PC-9 (cell line): ENCODE data around the gene ARHGEF12.

Experiments
- EZH2 ChIP-seq: fragments of 200-600 bp; sonication (generic); IDR thresholded peaks from 2 replicates; pipeline ENCODE4 v1.8.0; 2017; ENCODE audit warnings: antibody characterized with exemption, low read depth
- TF ChIP-seq, protein P1 (sequence below): fragments of 200-600 bp; sonication (generic); conservative IDR thresholded peaks from 2 replicates; pipeline ENCODE4 v1.6.1; 2017; ENCODE audit warnings: mixed run types, antibody characterized with exemption, mild to moderate bottlenecking, moderate library complexity

DNA sequence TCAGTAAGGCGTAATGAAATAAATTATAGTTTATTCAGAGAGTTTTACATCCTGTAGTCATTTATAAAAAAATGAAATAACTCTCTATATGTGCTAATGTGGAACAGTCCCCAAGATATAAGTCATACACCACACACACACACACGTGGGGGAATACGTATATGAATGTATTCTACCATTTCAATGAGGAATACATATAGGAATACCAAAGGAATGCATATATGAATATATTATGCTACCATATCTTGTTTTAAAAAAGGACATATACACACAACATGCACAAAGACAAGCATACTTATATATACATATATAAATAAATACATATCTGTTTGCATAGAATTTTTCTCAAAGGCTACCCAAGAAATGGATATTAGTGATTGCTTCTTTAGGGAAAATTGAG lies 135.8 kb downstream of the ARHGEF12 start:
- TF ChIP-seq, protein P1, sequence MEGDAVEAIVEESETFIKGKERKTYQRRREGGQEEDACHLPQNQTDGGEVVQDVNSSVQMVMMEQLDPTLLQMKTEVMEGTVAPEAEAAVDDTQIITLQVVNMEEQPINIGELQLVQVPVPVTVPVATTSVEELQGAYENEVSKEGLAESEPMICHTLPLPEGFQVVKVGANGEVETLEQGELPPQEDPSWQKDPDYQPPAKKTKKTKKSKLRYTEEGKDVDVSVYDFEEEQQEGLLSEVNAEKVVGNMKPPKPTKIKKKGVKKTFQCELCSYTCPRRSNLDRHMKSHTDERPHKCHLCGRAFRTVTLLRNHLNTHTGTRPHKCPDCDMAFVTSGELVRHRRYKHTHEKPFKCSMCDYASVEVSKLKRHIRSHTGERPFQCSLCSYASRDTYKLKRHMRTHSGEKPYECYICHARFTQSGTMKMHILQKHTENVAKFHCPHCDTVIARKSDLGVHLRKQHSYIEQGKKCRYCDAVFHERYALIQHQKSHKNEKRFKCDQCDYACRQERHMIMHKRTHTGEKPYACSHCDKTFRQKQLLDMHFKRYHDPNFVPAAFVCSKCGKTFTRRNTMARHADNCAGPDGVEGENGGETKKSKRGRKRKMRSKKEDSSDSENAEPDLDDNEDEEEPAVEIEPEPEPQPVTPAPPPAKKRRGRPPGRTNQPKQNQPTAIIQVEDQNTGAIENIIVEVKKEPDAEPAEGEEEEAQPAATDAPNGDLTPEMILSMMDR, result no peak
- no peak for TF ChIP-seq EZH2
